Liver (tissue), 9 donors: Measurements from ENCODE around the gene MYL12B. TPM values are rescaled to one million over a fixed set of nuclear protein-coding genes. Genes with fewer than 3 reads are reported as not detected.

Experiments used
- DNase-seq: peaks from one replicate; pipeline ENCODE4 v3.0.0-alpha.2; 2017; ENCODE audit warnings: low spot score
- H3K27ac ChIP-seq, 2 donors: one replicate each; pipeline ENCODE4 v1.7.0; 2013; ENCODE audit warnings: inconsistent platforms in 2 of 2, low read length in 2 of 2, control low read depth in 1 of 2, low read depth in 1 of 2, mild to moderate bottlenecking in 1 of 2
- H3K27me3 ChIP-seq, 4 donors: one replicate each; pipeline versions ENCODE4 v1.6.1 to v1.7.0; 2013; ENCODE audit warnings: low read length in 3 of 4, inconsistent platforms in 1 of 4, mild to moderate bottlenecking in 1 of 4, moderate library complexity in 1 of 4; ENCODE audit not compliant: control insufficient read depth in 4 of 4, insufficient read depth in 4 of 4
- H3K36me3 ChIP-seq, 4 donors: one replicate each; pipeline versions ENCODE4 v1.6.1 to v1.7.0; 2013; ENCODE audit warnings: low read length in 3 of 4, mild to moderate bottlenecking in 3 of 4, low read depth in 1 of 4, moderate library complexity in 1 of 4; ENCODE audit not compliant: control insufficient read depth in 4 of 4, insufficient read depth in 3 of 4
- H3K4me1 ChIP-seq, 4 donors: one replicate each; pipeline versions ENCODE4 v1.6.1 to v1.7.0; 2013; ENCODE audit warnings: low read length in 3 of 4, mild to moderate bottlenecking in 3 of 4, moderate library complexity in 1 of 4; ENCODE audit not compliant: control insufficient read depth in 4 of 4, insufficient read depth in 4 of 4
- H3K4me3 ChIP-seq, 3 donors: one replicate each; pipeline versions ENCODE4 v1.6.1 to v1.7.0; 2013; ENCODE audit warnings: low read length in 3 of 3, control low read depth in 1 of 3, low read depth in 1 of 3, mild to moderate bottlenecking in 1 of 3
- H3K9ac ChIP-seq, 2 donors: one replicate each; pipeline ENCODE4 v1.7.0; 2013; ENCODE audit warnings: low read length in 2 of 2, mild to moderate bottlenecking in 2 of 2, moderate library complexity in 2 of 2, control low read depth in 1 of 2, low read depth in 1 of 2
- H3K9me3 ChIP-seq, 4 donors: one replicate each; pipeline versions ENCODE4 v1.6.1 to v1.7.0; 2013; ENCODE audit warnings: low read length in 3 of 4; ENCODE audit not compliant: control insufficient read depth in 4 of 4
- ATF3 ChIP-seq: IDR thresholded peaks from 2 replicates; pipeline ENCODE4 v1.6.1; 2016; ENCODE audit warnings: antibody characterized with exemption
- CTCF ChIP-seq: fragments of 150-350 bp; IDR thresholded peaks from 2 replicates; pipeline ENCODE4 v1.5.1; 2017; ENCODE audit warnings: improper control_type of control experiment, low read depth, low read length; ENCODE audit not compliant: missing input control
- EGR1 ChIP-seq, 2 donors: IDR thresholded peaks; 2 replicates each; pipeline ENCODE4 v1.6.1; 2016 to 2018; ENCODE audit warnings: antibody characterized with exemption in 2 of 2, low read depth in 2 of 2
- FOXA1 ChIP-seq: IDR thresholded peaks from 2 replicates; pipeline ENCODE4 v1.6.1; 2016; ENCODE audit warnings: antibody characterized with exemption
- FOXA2 ChIP-seq: IDR thresholded peaks from 2 replicates; pipeline ENCODE4 v1.6.1; 2016; ENCODE audit warnings: antibody characterized with exemption
- GABPA ChIP-seq, 2 donors: IDR thresholded peaks in 1 of 2; conservative IDR thresholded peaks in 1 of 2; 2 replicates each; pipeline ENCODE4 v1.6.1; 2016; ENCODE audit warnings: antibody characterized with exemption in 2 of 2, mild to moderate bottlenecking in 1 of 2, moderate library complexity in 1 of 2
- HNF4A ChIP-seq, 2 donors: conservative IDR thresholded peaks; 2 replicates each; pipeline ENCODE4 v1.6.1; 2016; ENCODE audit warnings: antibody characterized with exemption in 2 of 2, mild to moderate bottlenecking in 2 of 2
- JUND ChIP-seq, 2 donors: IDR thresholded peaks; 2 replicates each; pipeline ENCODE4 v1.6.1; 2016; ENCODE audit warnings: antibody characterized with exemption in 2 of 2
- MAX ChIP-seq: IDR thresholded peaks from 2 replicates; pipeline ENCODE4 v1.6.1; 2016; ENCODE audit warnings: antibody characterized with exemption
- NR2F2 ChIP-seq: IDR thresholded peaks from 2 replicates; pipeline ENCODE4 v1.6.1; 2016; ENCODE audit warnings: antibody characterized with exemption
- RAD21 ChIP-seq, 2 donors: IDR thresholded peaks; 2 replicates each; pipeline ENCODE4 v1.6.1; 2016; ENCODE audit warnings: antibody characterized with exemption in 2 of 2, mild to moderate bottlenecking in 2 of 2
- REST ChIP-seq: IDR thresholded peaks from 2 replicates; pipeline ENCODE4 v1.6.1; 2016; ENCODE audit warnings: antibody characterized with exemption, mild to moderate bottlenecking
- RXRA ChIP-seq, 2 donors: IDR thresholded peaks; 2 replicates each; pipeline ENCODE4 v1.6.1; 2017 to 2018; ENCODE audit warnings: antibody characterized with exemption in 2 of 2, mild to moderate bottlenecking in 1 of 2
- SP1 ChIP-seq: IDR thresholded peaks from 2 replicates; pipeline ENCODE4 v1.6.1; 2018; ENCODE audit warnings: antibody characterized with exemption, mild to moderate bottlenecking
- TAF1 ChIP-seq: conservative IDR thresholded peaks from 2 replicates; pipeline ENCODE4 v1.6.1; 2016; ENCODE audit warnings: antibody characterized with exemption, mild to moderate bottlenecking
- YY1 ChIP-seq: IDR thresholded peaks from 2 replicates; pipeline ENCODE4 v1.6.1; 2016; ENCODE audit warnings: antibody characterized with exemption, mild to moderate bottlenecking
- ZBTB33 ChIP-seq: IDR thresholded peaks from 2 replicates; pipeline ENCODE4 v1.6.1; 2016; ENCODE audit warnings: antibody characterized with exemption
- WGBS: extraction: QIAGEN DNeasy Blood & Tissue Kit; methylation state at CpG from one replicate; pipeline ENCODE4 v1.1.7; 2013; 5-methylcytosine and 5-hydroxymethylcytosine counted together
- polyA plus RNA-seq, 2 donors: library from polyadenylated mRNA; stranded (reverse) in 1 of 2; unstranded in 1 of 2; fragments of 200-250 nt in 1 of 2; fragments of >200 nt in 1 of 2; fragmentation: Nextera tagmentation in 1 of 2; extraction: Ambion mirVana in 1 of 2; gene quantifications; one replicate each; pipeline versions ENCODE4 v1.2.1 to v1.2.3, GENCODE V29; 2013 to 2015
- total RNA-seq, 2 donors: library from RNA; depleted of rRNA; stranded (reverse); fragments of >200 nt; gene quantifications; one replicate each; pipeline ENCODE4 v1.2.3, GENCODE V29; 2014
- donor health status: healthy.
- donor health status: healthy.
- donor health status: healthy.
- donor health status: healthy.
- donor health status: healthy.

Gene MYL12B
- total and polyA plus RNA-seq, 4 donors, result 106 to 303 (median 155) TPM

GRCh38 chr18:3257627-3258120, 4.3 kb upstream of the MYL12B start:
- Histone ChIP-seq H3K27me3 (no peaks in the 10 kb centered on the region), H3K4me1 (peaks cover 6 to 47% (median 20%) of the 10 kb centered on the region in 4 donors), H3K27ac (peak overlapping the region; percentile 90 to 95), H3K4me3 (no peak overlapping the region), H3K36me3 (peaks cover 6 to 40% (median 28%) of the 10 kb centered on the region in 4 donors), H3K9me3 (no peaks in the 10 kb centered on the region), H3K9ac (no peak overlapping the region)
- DNase-seq, result no peak
- TF ChIP-seq RXRA (IDR thresholded peaks at IDR 0.05) (no peak), ATF3 (no peak), RAD21 (IDR thresholded peaks at IDR 0.05) (no peak), JUND (IDR thresholded peaks at IDR 0.05) (no peak), TAF1 (no peak), YY1 (no peak), NR2F2 (no peak), FOXA2 (no peak), REST (no peak), HNF4A (conservative IDR thresholded peaks at IDR 0.05) (no peak), FOXA1 (no peak), EGR1 (IDR thresholded peaks at IDR 0.05; ENCODE audit: low read depth in 2 of 2) (no peak), SP1 (no peak), CTCF (no peak), MAX (no peak), ZBTB33 (no peak), GABPA (IDR thresholded peaks at IDR 0.05 in 1 of 2, conservative IDR thresholded peaks at IDR 0.05 in 1 of 2) (no peak)
- WGBS, result 97% methylated on average over 2 of the region's 2 CpGs
